Measurements from ENCODE around the gene PTPN3. TPM values are rescaled to one million over a fixed set of nuclear protein-coding genes. Genes with fewer than 3 reads are reported as not detected.

PTPN3 gene
- total and polyA plus RNA-seq, 2 experiments from 2014 or later = 0.84 to 2.1 TPM

GRCh38 chr9:109496218-109496617, 1.9 kb downstream of the PTPN3 start:
- no peaks in the 10 kb centered on the region for H3K4me1 ChIP-seq (ENCODE audit: low read depth)
- DNase-seq (ENCODE audit: low read depth in 1 of 2, low spot score in 1 of 2) = no peak
- H3K36me3 ChIP-seq = no peaks in the 10 kb centered on the region
- no peaks in the 10 kb centered on the region for H3K9me3 ChIP-seq (ENCODE audit: low read depth)
- H3K27ac ChIP-seq = no peak overlapping the region
- no peak for TF ChIP-seq CTCF (IDR thresholded peaks at IDR 0.05; ENCODE audit: low read depth, low read length)
- no peak overlapping the region for H3K4me3 ChIP-seq
- peaks cover 82% of the 10 kb centered on the region for H3K27me3 ChIP-seq

GRCh38 chr9:109493648-109494047, 4.5 kb downstream of the PTPN3 start:
- H3K27ac ChIP-seq = no peak overlapping the region
- peaks cover 56% of the 10 kb centered on the region for H3K27me3 ChIP-seq

GRCh38 chr9:109491590-109491989, 6.5 kb downstream of the PTPN3 start:
- no peak overlapping the region for H3K27ac ChIP-seq
- peaks cover 37% of the 10 kb centered on the region for H3K27me3 ChIP-seq
- TF ChIP-seq CTCF (IDR thresholded peaks at IDR 0.05; ENCODE audit: low read depth, low read length) = no peak
- no peaks in the 10 kb centered on the region for H3K36me3 ChIP-seq
- H3K4me1 ChIP-seq (ENCODE audit: low read depth) = no peaks in the 10 kb centered on the region
- no peak overlapping the region for H3K4me3 ChIP-seq
- no peaks in the 10 kb centered on the region for H3K9me3 ChIP-seq (ENCODE audit: low read depth)
- no peak for DNase-seq (ENCODE audit: low read depth in 1 of 2, low spot score in 1 of 2)

More at GRCh38 chr9:109493648-109494047, 4.5 kb downstream of the PTPN3 start:
- no peak for TF ChIP-seq CTCF (IDR thresholded peaks at IDR 0.05; ENCODE audit: low read depth, low read length)
- Histone ChIP-seq H3K4me1 (ENCODE audit: low read depth) (no peaks in the 10 kb centered on the region), H3K36me3 (no peaks in the 10 kb centered on the region), H3K9me3 (ENCODE audit: low read depth) (no peaks in the 10 kb centered on the region), H3K4me3 (no peak overlapping the region)
- no peak for DNase-seq (ENCODE audit: low read depth in 1 of 2, low spot score in 1 of 2)

GRCh38 chr9:109488791-109489492, 9.2 kb downstream of the PTPN3 start:
- no peaks in the 10 kb centered on the region for H3K9me3 ChIP-seq (ENCODE audit: low read depth)
- DNase-seq (ENCODE audit: low read depth in 1 of 2, low spot score in 1 of 2) = no peak
- H3K27ac ChIP-seq = no peak overlapping the region
- no peaks in the 10 kb centered on the region for H3K36me3 ChIP-seq
- H3K4me1 ChIP-seq (ENCODE audit: low read depth) = no peaks in the 10 kb centered on the region
- no peak overlapping the region for H3K4me3 ChIP-seq
- H3K27me3 ChIP-seq = peaks cover 11% of the 10 kb centered on the region
- no peak for TF ChIP-seq CTCF (IDR thresholded peaks at IDR 0.05; ENCODE audit: low read depth, low read length)

GRCh38 chr9:109488351-109488750, 9.8 kb downstream of the PTPN3 start:
- Histone ChIP-seq H3K36me3 (no peaks in the 10 kb centered on the region), H3K4me3 (no peak overlapping the region), H3K27me3 (peaks cover 5% of the 10 kb centered on the region), H3K9me3 (ENCODE audit: low read depth) (no peaks in the 10 kb centered on the region), H3K27ac (no peak overlapping the region), H3K4me1 (ENCODE audit: low read depth) (no peaks in the 10 kb centered on the region)
- no peak for TF ChIP-seq CTCF (IDR thresholded peaks at IDR 0.05; ENCODE audit: low read depth, low read length)
- DNase-seq (ENCODE audit: low read depth in 1 of 2, low spot score in 1 of 2) = no peak
